Erythroblast (primary cell): ENCODE data around the gene ZNF831.

Experiments
- DNase-seq, 2 experiments: peaks; one replicate each; lab custom pipeline; 2025; lab: John Stamatoyannopoulos, UW
- GATA1 ChIP-seq: IDR thresholded peaks from 2 replicates; pipeline ENCODE4 v1.6.1; 2011; ENCODE audit warnings: low read depth, mild to moderate bottlenecking, control low read depth, low read length, moderate library complexity
- POLR2A ChIP-seq: IDR thresholded peaks from 2 replicates; pipeline ENCODE4 v1.6.1; 2011; ENCODE audit warnings: mild to moderate bottlenecking, low read length

The ZNF831 gene

GRCh38 chr20:59185809-59186208 is 22.2 kb downstream of the ZNF831 start:
- TF ChIP-seq GATA1 = no peak
- TF ChIP-seq POLR2A = no peak
- no peak for DNase-seq

DNA sequence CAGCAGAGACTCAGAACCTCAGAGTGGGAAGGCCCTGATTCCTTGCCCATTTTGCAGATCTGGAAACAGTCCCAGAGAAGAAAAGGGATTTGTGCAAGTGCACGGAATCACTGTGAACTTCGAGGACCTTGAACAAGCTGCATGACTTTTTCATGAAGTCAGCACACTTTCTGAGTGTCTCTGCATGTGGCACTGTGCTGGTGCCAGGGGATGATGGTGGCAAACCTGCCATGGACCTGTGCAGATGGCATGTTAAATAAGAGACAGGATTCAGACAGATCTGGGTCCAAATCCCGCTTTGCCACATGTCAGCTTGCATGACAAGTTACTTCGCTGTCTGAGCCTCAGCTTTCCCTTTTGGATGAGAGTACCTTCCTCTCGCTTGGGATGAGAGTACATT is 26.8 kb downstream of the ZNF831 start:
- TF ChIP-seq POLR2A (no peak), GATA1 (no peak)
- no peak for DNase-seq

- no peak for TF ChIP-seq POLR2A
- no peak for TF ChIP-seq GATA1
- no peak for DNase-seq
Measured at GRCh38 chr20:59191036-59191755, 27.6 kb downstream of the ZNF831 start.

DNA sequence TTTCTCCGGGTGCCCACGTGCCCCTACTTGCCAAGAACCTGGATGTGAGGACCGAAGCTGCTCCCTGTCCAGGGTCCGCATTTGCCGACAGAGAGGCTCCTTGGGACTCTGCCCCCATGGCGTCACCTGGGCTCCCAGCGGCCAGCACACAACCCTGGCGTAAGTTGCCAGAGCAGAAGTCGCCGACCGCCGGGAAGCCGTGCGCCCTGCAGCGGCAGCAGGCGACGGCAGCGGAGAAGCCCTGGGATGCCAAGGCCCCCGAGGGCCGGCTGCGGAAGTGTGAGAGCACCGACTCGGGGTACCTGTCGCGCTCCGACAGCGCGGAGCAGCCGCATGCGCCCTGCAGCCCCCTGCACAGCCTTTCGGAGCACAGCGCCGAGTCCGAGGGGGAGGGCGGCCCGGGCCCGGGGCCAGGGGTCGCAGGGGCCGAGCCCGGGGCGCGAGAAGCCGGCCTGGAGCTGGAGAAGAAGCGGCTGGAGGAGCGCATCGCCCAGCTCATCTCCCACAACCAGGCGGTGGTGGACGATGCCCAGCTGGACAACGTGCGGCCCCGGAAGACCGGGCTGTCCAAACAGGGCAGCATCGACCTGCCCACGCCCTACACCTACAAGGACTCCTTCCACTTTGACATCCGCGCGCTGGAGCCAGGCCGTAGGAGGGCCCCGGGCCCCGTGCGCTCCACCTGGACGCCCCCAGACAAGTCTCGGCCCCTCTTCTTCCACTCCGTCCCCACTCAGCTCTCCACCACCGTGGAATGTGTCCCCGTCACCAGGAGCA is 28.3 kb downstream of the ZNF831 start:
- no peak for DNase-seq
- no peak for TF ChIP-seq GATA1
- no peak for TF ChIP-seq POLR2A

GRCh38 chr20:59192533-59192896 is 28.9 kb downstream of the ZNF831 start:
- TF ChIP-seq POLR2A = no peak
- TF ChIP-seq GATA1 = no peak
- no peak for DNase-seq

DNA sequence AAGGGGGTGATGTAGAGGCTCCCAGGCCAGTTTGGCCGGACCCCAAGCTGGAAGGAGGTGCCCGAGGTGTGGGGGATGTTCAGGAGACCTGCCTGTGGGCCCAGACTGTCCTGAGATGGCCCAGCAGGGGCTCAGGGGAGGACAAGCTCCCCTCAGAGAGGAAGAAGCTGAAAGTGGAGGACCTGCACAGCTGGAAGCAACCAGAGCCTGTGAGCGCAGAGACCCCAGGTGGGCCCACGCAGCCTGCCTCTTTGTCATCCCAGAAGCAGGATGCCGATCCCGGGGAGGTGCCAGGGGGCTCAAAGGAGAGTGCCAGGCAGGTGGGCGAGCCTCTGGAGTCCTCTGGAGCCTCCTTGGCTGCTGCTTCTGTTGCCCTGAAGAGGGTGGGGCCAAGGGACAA is 29.7 kb downstream of the ZNF831 start:
- DNase-seq = no peak
- TF ChIP-seq POLR2A (no peak), GATA1 (no peak)

GRCh38 chr20:59194023-59194935 is 30.7 kb downstream of the ZNF831 start:
- TF ChIP-seq GATA1 (no peak), POLR2A (no peak)
- no peak for DNase-seq

GRCh38 chr20:59195316-59195993 is 31.8 kb downstream of the ZNF831 start:
- no peak for DNase-seq
- TF ChIP-seq GATA1 = no peak
- TF ChIP-seq POLR2A = no peak

DNA sequence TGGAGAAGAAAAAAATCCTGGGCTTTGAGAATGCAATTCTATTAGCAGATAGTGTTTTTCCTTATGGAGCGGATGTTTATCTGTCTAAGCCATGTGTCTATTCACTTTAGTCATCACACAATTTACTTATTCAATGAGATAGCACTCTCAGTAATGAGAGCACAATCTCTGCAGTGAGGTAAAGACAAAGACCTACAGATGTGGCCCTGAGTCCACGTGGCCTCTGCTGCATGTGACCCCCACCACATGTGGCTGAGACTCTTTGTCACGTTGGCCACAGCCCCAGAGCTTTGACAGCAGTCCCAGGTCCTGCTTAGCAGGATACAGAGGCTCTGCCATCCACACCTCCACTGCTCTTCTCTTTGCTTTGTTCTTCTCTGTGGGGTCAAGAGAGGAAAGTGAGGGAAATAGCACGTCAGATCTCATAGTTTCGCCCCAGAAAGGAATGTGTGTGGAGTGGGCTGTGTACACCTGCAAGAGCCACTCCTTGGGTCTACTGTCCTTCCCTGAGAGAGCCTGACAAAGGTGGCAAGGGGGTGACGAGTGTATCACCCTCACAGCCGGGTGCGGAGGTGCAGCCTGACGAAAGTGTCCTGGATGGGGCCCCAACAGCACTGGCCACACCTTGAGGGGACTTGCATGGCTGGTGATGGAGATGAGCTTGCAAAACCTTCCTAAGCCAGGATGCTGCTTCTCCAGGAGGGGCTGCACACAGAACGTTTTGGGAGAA is 40.7 kb downstream of the ZNF831 start:
- no peak for DNase-seq
- no peak for TF ChIP-seq GATA1
- TF ChIP-seq POLR2A = no peak

- TF ChIP-seq POLR2A = no peak
- TF ChIP-seq GATA1 = no peak
- DNase-seq = no peak
Measured at GRCh38 chr20:59205044-59205443, 41.4 kb downstream of the ZNF831 start.

DNA sequence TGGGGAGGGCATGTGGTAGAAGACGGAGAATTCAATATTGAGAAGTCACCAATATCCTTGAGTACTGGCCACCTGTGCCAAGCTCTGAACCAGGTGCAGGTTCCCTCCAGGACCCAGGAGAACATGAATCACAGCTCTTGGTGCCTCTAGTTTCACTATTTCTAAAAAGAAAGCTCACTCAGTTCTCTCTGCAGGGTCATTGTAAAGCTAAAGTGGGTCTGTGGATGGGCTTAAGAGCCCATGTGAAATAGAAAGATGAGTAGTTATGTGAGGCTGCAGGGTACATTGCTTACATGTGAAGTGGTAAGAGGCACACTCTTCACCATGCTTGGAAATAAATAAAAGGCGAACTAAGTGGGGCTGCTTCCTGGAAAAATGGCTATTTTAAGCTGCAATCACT is 43.6 kb downstream of the ZNF831 start:
- DNase-seq = no peak
- TF ChIP-seq POLR2A (no peak), GATA1 (no peak)

GRCh38 chr20:59207742-59208357 is 44.2 kb downstream of the ZNF831 start:
- DNase-seq = peak; percentile 55 to 77
- TF ChIP-seq POLR2A = no peak
- no peak for TF ChIP-seq GATA1
